ENCODE measurements around the gene AMER2.

Gene AMER2

DNA sequence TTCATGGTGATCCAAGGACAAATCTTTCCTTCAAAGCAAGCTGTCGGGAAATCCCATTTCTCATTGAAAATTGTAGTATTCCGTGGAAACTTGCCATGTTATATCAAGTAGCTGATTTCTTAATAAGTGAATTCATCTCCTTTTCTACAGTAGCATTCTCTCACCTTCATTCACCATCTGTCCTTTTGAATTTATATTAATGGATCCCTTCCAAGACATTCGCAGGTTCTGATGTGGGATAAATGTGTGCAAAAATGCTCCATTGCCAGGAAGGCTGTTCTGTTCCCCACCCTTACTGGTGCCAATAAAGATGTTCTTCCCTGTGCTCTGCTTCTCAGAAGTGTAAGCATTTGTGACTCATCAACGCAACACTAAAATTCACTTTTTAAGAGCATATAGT lies 36.2 kb downstream of the AMER2 start:
- Histone ChIP-seq H3K27ac (ENCODE audit: low read depth, low read length) (no peak overlapping the region), H3K4me3 (ENCODE audit: low read depth in 1 of 2, low read length in 2 of 2) (no peak overlapping the region), H3K9me3 (ENCODE audit: control insufficient read depth in 1 of 2, low read length in 2 of 2) (peaks cover 0 to 4% of the 10 kb centered on the region in 2 donors), H3K27me3 (ENCODE audit: control insufficient read depth in 1 of 2, insufficient read depth in 2 of 2, low read length in 2 of 2) (peaks cover 0 to 5% of the 10 kb centered on the region in 2 donors), H3K4me1 (ENCODE audit: control insufficient read depth in 1 of 2, insufficient read depth in 2 of 2, low read length in 2 of 2) (no peaks in the 10 kb centered on the region), H3K36me3 (ENCODE audit: control insufficient read depth in 1 of 2, insufficient read depth in 2 of 2, low read length in 2 of 2) (no peaks in the 10 kb centered on the region), H3K9ac (ENCODE audit: low read depth in 1 of 2, low read length in 2 of 2) (no peak overlapping the region)

DNA sequence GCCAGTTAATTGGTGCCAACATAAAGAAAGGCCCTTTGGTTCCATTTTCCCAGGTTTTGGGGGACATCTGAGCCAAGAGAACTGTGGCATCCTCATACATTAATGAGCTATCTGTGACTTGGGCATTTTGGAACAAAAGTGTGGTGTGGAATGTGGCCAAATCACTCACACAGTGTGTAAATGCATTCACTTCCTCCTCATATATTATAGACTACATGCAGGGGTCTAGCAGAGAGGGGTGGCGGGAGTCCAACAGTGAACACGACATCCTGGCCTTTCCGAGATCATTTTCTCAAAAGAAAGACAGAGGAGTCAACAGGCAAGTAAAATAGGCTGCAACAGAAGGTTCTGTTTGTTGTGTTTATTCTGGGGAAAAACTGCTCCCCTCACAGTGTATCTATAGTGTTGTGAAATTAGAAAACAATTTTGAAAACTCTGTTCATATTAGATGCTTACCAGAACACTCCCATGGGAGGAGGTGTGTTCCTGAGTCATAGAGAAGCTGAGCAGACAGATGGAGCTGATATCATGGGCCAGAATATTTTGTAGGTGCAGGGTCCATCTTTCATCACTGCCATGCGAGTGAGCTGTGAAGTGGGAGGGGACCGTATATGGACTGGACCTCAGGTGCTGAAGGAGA lies 39.2 kb downstream of the AMER2 start:
- H3K4me1 ChIP-seq (ENCODE audit: control insufficient read depth in 1 of 2, insufficient read depth in 2 of 2, low read length in 2 of 2): no peaks in the 10 kb centered on the region
- peaks cover 0 to 5% of the 10 kb centered on the region in 2 donors for H3K27me3 ChIP-seq (ENCODE audit: control insufficient read depth in 1 of 2, insufficient read depth in 2 of 2, low read length in 2 of 2)

GRCh38 chr13:25131881-25132420 lies 40.1 kb downstream of the AMER2 start:
- no peak overlapping the region for H3K27ac ChIP-seq (ENCODE audit: low read depth, low read length)
- H3K9ac ChIP-seq (ENCODE audit: low read depth in 1 of 2, low read length in 2 of 2): no peak overlapping the region
- H3K4me3 ChIP-seq (ENCODE audit: low read depth in 1 of 2, low read length in 2 of 2): no peak overlapping the region
- peaks cover 0 to 4% of the 10 kb centered on the region in 2 donors for H3K9me3 ChIP-seq (ENCODE audit: control insufficient read depth in 1 of 2, low read length in 2 of 2)
- H3K4me1 ChIP-seq (ENCODE audit: control insufficient read depth in 1 of 2, insufficient read depth in 2 of 2, low read length in 2 of 2): no peaks in the 10 kb centered on the region
- peaks cover 0 to 5% of the 10 kb centered on the region in 2 donors for H3K27me3 ChIP-seq (ENCODE audit: control insufficient read depth in 1 of 2, insufficient read depth in 2 of 2, low read length in 2 of 2)
- H3K36me3 ChIP-seq (ENCODE audit: control insufficient read depth in 1 of 2, insufficient read depth in 2 of 2, low read length in 2 of 2): no peaks in the 10 kb centered on the region

More for the DNA sequence above, 39.2 kb downstream of the AMER2 start:
- H3K4me3 ChIP-seq (ENCODE audit: low read depth in 1 of 2, low read length in 2 of 2): no peak overlapping the region
- no peak overlapping the region for H3K9ac ChIP-seq (ENCODE audit: low read depth in 1 of 2, low read length in 2 of 2)
- no peaks in the 10 kb centered on the region for H3K36me3 ChIP-seq (ENCODE audit: control insufficient read depth in 1 of 2, insufficient read depth in 2 of 2, low read length in 2 of 2)
- H3K27ac ChIP-seq (ENCODE audit: low read depth, low read length): no peak overlapping the region
- H3K9me3 ChIP-seq (ENCODE audit: control insufficient read depth in 1 of 2, low read length in 2 of 2): peaks cover 0 to 4% of the 10 kb centered on the region in 2 donors

GRCh38 chr13:25130944-25131343 lies 41.1 kb downstream of the AMER2 start:
- Histone ChIP-seq H3K4me1 (ENCODE audit: control insufficient read depth in 1 of 2, insufficient read depth in 2 of 2, low read length in 2 of 2) (no peaks in the 10 kb centered on the region), H3K4me3 (ENCODE audit: low read depth in 1 of 2, low read length in 2 of 2) (no peak overlapping the region), H3K27me3 (ENCODE audit: control insufficient read depth in 1 of 2, insufficient read depth in 2 of 2, low read length in 2 of 2) (peaks cover 0 to 5% of the 10 kb centered on the region in 2 donors), H3K27ac (ENCODE audit: low read depth, low read length) (no peak overlapping the region), H3K9me3 (ENCODE audit: control insufficient read depth in 1 of 2, low read length in 2 of 2) (peaks cover 0 to 4% of the 10 kb centered on the region in 2 donors), H3K36me3 (ENCODE audit: control insufficient read depth in 1 of 2, insufficient read depth in 2 of 2, low read length in 2 of 2) (no peaks in the 10 kb centered on the region), H3K9ac (ENCODE audit: low read depth in 1 of 2, low read length in 2 of 2) (no peak overlapping the region)

DNA sequence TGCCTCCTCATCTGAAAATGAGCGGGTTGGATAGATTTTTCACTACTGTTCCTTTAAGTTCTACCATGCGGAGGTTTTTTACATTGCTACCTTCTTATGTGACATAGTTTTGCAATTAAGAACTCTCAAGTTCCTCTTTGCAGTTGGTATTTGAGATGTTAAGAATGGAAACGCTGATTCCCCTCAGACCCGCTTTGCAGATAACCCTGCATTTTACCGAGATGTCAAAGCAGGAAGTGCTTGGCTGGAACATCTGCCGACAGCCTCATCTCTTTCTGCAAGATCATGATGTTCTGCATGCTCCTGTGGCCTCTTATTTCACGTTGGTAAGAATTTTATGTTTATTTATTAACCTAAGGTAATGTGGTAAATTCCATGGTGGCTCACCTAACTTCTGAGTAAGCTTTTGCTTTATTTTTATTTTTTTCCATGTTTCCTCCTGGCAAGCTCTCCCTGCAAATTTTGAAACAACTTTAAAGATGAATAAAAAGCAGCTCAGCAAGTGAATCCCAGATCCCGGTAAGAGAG lies 53.6 kb downstream of the AMER2 start:
- Histone ChIP-seq H3K4me1 (ENCODE audit: control insufficient read depth in 1 of 2, insufficient read depth in 2 of 2, low read length in 2 of 2) (no peaks in the 10 kb centered on the region), H3K27ac (ENCODE audit: low read depth, low read length) (no peak overlapping the region), H3K36me3 (ENCODE audit: control insufficient read depth in 1 of 2, insufficient read depth in 2 of 2, low read length in 2 of 2) (no peaks in the 10 kb centered on the region), H3K9me3 (ENCODE audit: control insufficient read depth in 1 of 2, low read length in 2 of 2) (no peaks in the 10 kb centered on the region), H3K4me3 (ENCODE audit: low read depth in 1 of 2, low read length in 2 of 2) (no peak overlapping the region), H3K9ac (ENCODE audit: low read depth in 1 of 2, low read length in 2 of 2) (no peak overlapping the region), H3K27me3 (ENCODE audit: control insufficient read depth in 1 of 2, insufficient read depth in 2 of 2, low read length in 2 of 2) (no peaks in the 10 kb centered on the region)

DNA sequence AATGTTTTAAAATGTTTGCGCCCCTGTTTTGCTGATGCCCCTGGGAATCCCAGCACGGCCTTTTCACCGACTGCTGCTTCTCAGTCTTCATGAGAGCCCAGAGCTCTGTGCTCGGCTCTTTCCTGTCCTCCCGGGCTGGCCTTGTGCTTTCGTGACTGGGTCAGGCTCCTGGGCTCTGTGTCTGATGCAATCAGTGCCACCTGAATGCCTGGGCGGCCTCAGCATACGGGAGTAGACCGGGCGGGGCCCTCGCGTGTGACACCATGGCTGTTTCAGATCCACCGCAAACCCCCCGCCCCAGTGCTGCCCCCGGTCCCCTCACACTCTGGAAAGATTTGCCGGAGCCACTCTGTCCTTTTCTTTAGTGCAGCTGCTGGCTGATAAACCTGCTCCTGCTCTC lies 54.8 kb downstream of the AMER2 start:
- Histone ChIP-seq H3K27ac (ENCODE audit: low read depth, low read length) (no peak overlapping the region), H3K36me3 (ENCODE audit: control insufficient read depth in 1 of 2, insufficient read depth in 2 of 2, low read length in 2 of 2) (no peaks in the 10 kb centered on the region), H3K4me3 (ENCODE audit: low read depth in 1 of 2, low read length in 2 of 2) (no peak overlapping the region), H3K4me1 (ENCODE audit: control insufficient read depth in 1 of 2, insufficient read depth in 2 of 2, low read length in 2 of 2) (no peaks in the 10 kb centered on the region), H3K27me3 (ENCODE audit: control insufficient read depth in 1 of 2, insufficient read depth in 2 of 2, low read length in 2 of 2) (peaks cover 0 to 4% of the 10 kb centered on the region in 2 donors), H3K9me3 (ENCODE audit: control insufficient read depth in 1 of 2, low read length in 2 of 2) (no peaks in the 10 kb centered on the region), H3K9ac (ENCODE audit: low read depth in 1 of 2, low read length in 2 of 2) (no peak overlapping the region)

GRCh38 chr13:25116044-25116443 lies 56.0 kb downstream of the AMER2 start:
- H3K36me3 ChIP-seq (ENCODE audit: control insufficient read depth in 1 of 2, insufficient read depth in 2 of 2, low read length in 2 of 2): no peaks in the 10 kb centered on the region
- no peaks in the 10 kb centered on the region for H3K9me3 ChIP-seq (ENCODE audit: control insufficient read depth in 1 of 2, low read length in 2 of 2)
- no peaks in the 10 kb centered on the region for H3K4me1 ChIP-seq (ENCODE audit: control insufficient read depth in 1 of 2, insufficient read depth in 2 of 2, low read length in 2 of 2)
- no peak overlapping the region for H3K4me3 ChIP-seq (ENCODE audit: low read depth in 1 of 2, low read length in 2 of 2)
- no peak overlapping the region for H3K9ac ChIP-seq (ENCODE audit: low read depth in 1 of 2, low read length in 2 of 2)
- no peak overlapping the region for H3K27ac ChIP-seq (ENCODE audit: low read depth, low read length)
- H3K27me3 ChIP-seq (ENCODE audit: control insufficient read depth in 1 of 2, insufficient read depth in 2 of 2, low read length in 2 of 2): peaks cover 0 to 9% of the 10 kb centered on the region in 2 donors

DNA sequence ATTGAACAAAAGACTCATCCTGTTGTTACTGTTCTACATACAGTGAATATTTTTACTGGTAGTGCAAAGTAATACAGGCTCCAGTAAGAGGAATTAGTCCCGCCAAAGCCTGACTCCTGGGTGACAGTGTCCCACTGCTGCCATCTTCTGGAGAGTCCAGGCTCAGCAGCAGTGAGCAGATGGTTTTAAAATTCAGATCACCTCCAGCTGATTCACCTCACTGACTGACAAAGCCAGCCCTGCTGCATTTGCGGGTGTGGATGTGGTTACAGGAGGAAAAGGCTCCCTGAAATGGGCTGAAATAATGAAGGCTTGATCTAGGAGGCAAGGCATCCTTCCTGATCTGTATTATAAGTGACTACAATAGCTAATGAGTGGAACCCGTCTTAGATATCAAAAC lies 57.9 kb downstream of the AMER2 start:
- Histone ChIP-seq H3K4me3 (ENCODE audit: low read depth in 1 of 2, low read length in 2 of 2) (no peak overlapping the region), H3K9ac (ENCODE audit: low read depth in 1 of 2, low read length in 2 of 2) (no peak overlapping the region), H3K27ac (ENCODE audit: low read depth, low read length) (no peak overlapping the region), H3K36me3 (ENCODE audit: control insufficient read depth in 1 of 2, insufficient read depth in 2 of 2, low read length in 2 of 2) (no peaks in the 10 kb centered on the region), H3K9me3 (ENCODE audit: control insufficient read depth in 1 of 2, low read length in 2 of 2) (no peaks in the 10 kb centered on the region), H3K4me1 (ENCODE audit: control insufficient read depth in 1 of 2, insufficient read depth in 2 of 2, low read length in 2 of 2) (no peaks in the 10 kb centered on the region), H3K27me3 (ENCODE audit: control insufficient read depth in 1 of 2, insufficient read depth in 2 of 2, low read length in 2 of 2) (peaks cover 0 to 9% of the 10 kb centered on the region in 2 donors)

DNA sequence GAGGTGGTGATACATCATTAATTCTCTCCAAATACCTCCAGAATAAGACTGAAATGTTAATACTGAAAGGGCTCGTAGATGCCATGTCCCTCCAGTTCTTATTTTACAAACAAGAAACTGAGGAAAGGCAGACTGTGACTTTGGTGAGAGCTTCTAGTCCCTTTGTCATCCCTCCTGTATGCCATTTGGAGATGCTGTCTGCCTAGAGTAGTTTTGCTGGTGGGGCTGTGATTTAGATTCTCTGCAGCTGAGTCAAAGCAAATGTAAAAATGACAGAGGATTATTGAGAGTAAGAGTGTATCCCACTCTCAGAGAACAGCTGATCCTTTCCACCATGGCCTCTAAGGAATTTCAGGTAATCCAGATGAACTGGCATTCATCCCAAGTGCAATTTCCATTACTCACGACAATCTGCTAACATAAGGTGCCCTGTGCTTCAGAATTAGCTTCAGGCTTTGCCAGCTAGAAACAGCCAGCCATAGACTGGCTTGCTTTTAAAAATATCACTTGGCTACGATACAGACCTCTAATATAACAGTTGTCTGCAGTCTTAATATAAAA lies 59.3 kb downstream of the AMER2 start:
- H3K27ac ChIP-seq (ENCODE audit: low read depth, low read length): no peak overlapping the region
- H3K9me3 ChIP-seq (ENCODE audit: control insufficient read depth in 1 of 2, low read length in 2 of 2): no peaks in the 10 kb centered on the region
- no peaks in the 10 kb centered on the region for H3K36me3 ChIP-seq (ENCODE audit: control insufficient read depth in 1 of 2, insufficient read depth in 2 of 2, low read length in 2 of 2)
- H3K9ac ChIP-seq (ENCODE audit: low read depth in 1 of 2, low read length in 2 of 2): no peak overlapping the region
- peaks cover 0 to 9% of the 10 kb centered on the region in 2 donors for H3K27me3 ChIP-seq (ENCODE audit: control insufficient read depth in 1 of 2, insufficient read depth in 2 of 2, low read length in 2 of 2)
- H3K4me1 ChIP-seq (ENCODE audit: control insufficient read depth in 1 of 2, insufficient read depth in 2 of 2, low read length in 2 of 2): no peaks in the 10 kb centered on the region
- no peak overlapping the region for H3K4me3 ChIP-seq (ENCODE audit: low read depth in 1 of 2, low read length in 2 of 2)

Measured in duodenal mucosa (tissue), 2 donors.